PC-9 (cell line): Measurements from ENCODE around the gene UBE2Z. TPM values are rescaled to one million over a fixed set of nuclear protein-coding genes. Genes with fewer than 3 reads are reported as not detected.

Experiments used
- BruUV-seq: library from RNA; stranded (reverse); fragments of 400-500 nt; replicated peaks from 2 replicates; lab custom pipeline; 2021; lab: Mats Ljungman, UMichigan
- CTCF ChIA-PET: fragments of 300-600 bp; sonication (Branson Sonifier 250); formaldehyde crosslinking; loops from one replicate; lab custom pipeline; 2022; ENCODE audit warnings: antibody characterized with exemption; lab: Charles Lee
- POLR2A ChIA-PET: fragments of 300-600 bp; sonication (Branson Sonifier 250); formaldehyde crosslinking; loops from one replicate; lab custom pipeline; 2022; ENCODE audit warnings: antibody characterized with exemption; ENCODE audit not compliant: unreplicated experiment; lab: Charles Lee
- DNase-seq, 2 experiments: peaks; one replicate each; pipeline versions ENCODE4 v3.0.0 to v3.0.0-alpha.2; 2015 to 2022; ENCODE audit warnings: mixed read lengths in 1 of 2
- H2AFZ ChIP-seq: fragments of 200-600 bp; sonication (generic); 2 replicates; pipeline ENCODE4 v1.8.1; 2017; ENCODE audit warnings: antibody characterized with exemption
- H3F3A ChIP-seq: fragments of 200-600 bp; sonication (generic); 2 replicates; pipeline ENCODE4 v1.8.1; 2017; ENCODE audit warnings: antibody characterized with exemption, mild to moderate bottlenecking, low read depth; ENCODE audit not compliant: insufficient read depth
- H3K27ac ChIP-seq: fragments of 200-600 bp; sonication (generic); 2 replicates; pipeline ENCODE4 v1.6.1; 2016; ENCODE audit warnings: mixed run types
- H3K27me3 ChIP-seq: fragments of 200-600 bp; sonication (generic); 2 replicates; pipeline ENCODE4 v1.6.1; 2016; ENCODE audit warnings: low read depth, mixed run types; ENCODE audit not compliant: insufficient read depth
- H3K36me3 ChIP-seq: fragments of 200-600 bp; sonication (generic); 2 replicates; pipeline ENCODE4 v1.6.1; 2016; ENCODE audit warnings: low read depth, mixed run types
- H3K4me1 ChIP-seq: fragments of 200-600 bp; sonication (generic); replicated peaks from 2 replicates; pipeline ENCODE4 v1.6.1; 2016; ENCODE audit warnings: mixed run types; ENCODE audit not compliant: insufficient read depth
- H3K4me2 ChIP-seq: fragments of 200-600 bp; sonication (generic); 2 replicates; pipeline ENCODE4 v1.6.1; 2017; ENCODE audit warnings: mixed run types
- H3K4me3 ChIP-seq: fragments of 200-600 bp; sonication (generic); 2 replicates; pipeline ENCODE4 v1.6.1; 2016; ENCODE audit warnings: mixed run types
- H3K79me2 ChIP-seq: fragments of 200-600 bp; sonication (generic); 2 replicates; pipeline ENCODE4 v1.6.1; 2017; ENCODE audit warnings: low read depth, mixed run types
- H3K9me2 ChIP-seq: fragments of 200-600 bp; sonication (generic); 2 replicates; pipeline ENCODE4 v1.8.1; 2017; ENCODE audit warnings: mild to moderate bottlenecking; ENCODE audit not compliant: insufficient read depth
- H3K9me3 ChIP-seq: fragments of 200-600 bp; sonication (generic); 2 replicates; pipeline ENCODE4 v1.8.1; 2016; ENCODE audit warnings: low read depth; ENCODE audit not compliant: insufficient read depth
- H4K20me1 ChIP-seq: fragments of 200-600 bp; sonication (generic); 2 replicates; pipeline ENCODE4 v1.8.1; 2017; ENCODE audit not compliant: insufficient read depth
- CTCF ChIP-seq: fragments of 200-600 bp; sonication (generic); conservative IDR thresholded peaks from 2 replicates; pipeline ENCODE4 v1.6.1; 2017; ENCODE audit warnings: mixed run types, antibody characterized with exemption, mild to moderate bottlenecking, moderate library complexity
- EZH2 ChIP-seq: fragments of 200-600 bp; sonication (generic); IDR thresholded peaks from 2 replicates; pipeline ENCODE4 v1.8.0; 2017; ENCODE audit warnings: antibody characterized with exemption, low read depth
- intact Hi-C: fragments of 100-400 bp; cut with micrococcal nuclease; formaldehyde crosslinking; loops from one replicate; pipeline ENCODE4 v1.10.0; 2022; ENCODE audit not compliant: unreplicated experiment
- total RNA-seq: library from RNA; stranded (reverse); gene quantifications from 2 replicates; pipeline ENCODE4 v1.2.3, GENCODE V29; 2021

Gene UBE2Z
- total RNA-seq, 1 experiment from 2014 or later, result 99.4 TPM

GRCh38 chr17:48951572-48951971 is 43.4 kb downstream of the UBE2Z start:
- POLR2A ChIA-PET, result no interaction called here
- DNase-seq, result no peak

GRCh38 chr17:48952904-48953303 is 44.7 kb downstream of the UBE2Z start:
- no peak overlapping the region for H2AFZ ChIP-seq
- intact Hi-C loops, result loop anchor here (5.0 kb wide), 1 partner anchor 44 kb away; the partner anchor contains the start of gene IGF2BP1

More at GRCh38 chr17:48951572-48951971, 43.4 kb downstream of the UBE2Z start:
- intact Hi-C loops, result loop anchor here (5.0 kb wide), 1 partner anchor 46 kb away; the partner anchor contains the start of gene IGF2BP1
- no peak overlapping the region for H3K4me3 ChIP-seq
- H3K4me2 ChIP-seq, result no peak overlapping the region
- H3K36me3 ChIP-seq, result no peaks in the 10 kb centered on the region
- peaks cover 5% of the 10 kb centered on the region for H3K4me1 ChIP-seq
- no TSS peak for BruUV-seq
- no peaks in the 10 kb centered on the region for H3K9me3 ChIP-seq
- CTCF ChIA-PET, result no interaction called here
- no peak overlapping the region for H3K27ac ChIP-seq
- peaks cover 13% of the 10 kb centered on the region; the same call in 1 of the 2 replicates for H3F3A ChIP-seq
- no peaks in the 10 kb centered on the region for H3K79me2 ChIP-seq
- TF ChIP-seq CTCF, result no peak
- H4K20me1 ChIP-seq, result no peaks in the 10 kb centered on the region
- no peaks in the 10 kb centered on the region for H3K9me2 ChIP-seq
- no peaks in the 10 kb centered on the region for H3K27me3 ChIP-seq
- H2AFZ ChIP-seq, result no peak overlapping the region

GRCh38 chr17:48954300-48954755 is 46.1 kb downstream of the UBE2Z start:
- no peaks in the 10 kb centered on the region for H3K9me2 ChIP-seq
- H3F3A ChIP-seq, result peaks cover 13% of the 10 kb centered on the region; the same call in 1 of the 2 replicates
- no peak overlapping the region for H2AFZ ChIP-seq
- POLR2A ChIA-PET, result no interaction called here
- peaks cover 5% of the 10 kb centered on the region for H3K4me1 ChIP-seq
- peak; percentile 59 to 61 for DNase-seq
- no peaks in the 10 kb centered on the region for H3K9me3 ChIP-seq
- no TSS peak for BruUV-seq
- no peaks in the 10 kb centered on the region for H3K79me2 ChIP-seq
- H3K36me3 ChIP-seq, result no peaks in the 10 kb centered on the region
- intact Hi-C loops, result loop anchor here (1.0 to 5.0 kb wide), 2 partner anchors 43 to 78 kb away; partner anchors contain the start of gene IGF2BP1
- H4K20me1 ChIP-seq, result no peaks in the 10 kb centered on the region
- no peak overlapping the region for H3K4me2 ChIP-seq
- CTCF ChIA-PET, result interaction anchor here (0.7 to 0.8 kb wide), 2 partner anchors 46 to 78 kb away, joined by 3 read pairs; no protein-coding TSS in a partner anchor
- no peak overlapping the region for H3K27ac ChIP-seq
- H3K4me3 ChIP-seq, result no peak overlapping the region
- peak; percentile 84 for TF ChIP-seq CTCF
- no peak for TF ChIP-seq EZH2
- H3K27me3 ChIP-seq, result no peaks in the 10 kb centered on the region

More at GRCh38 chr17:48952904-48953303, 44.7 kb downstream of the UBE2Z start:
- Histone ChIP-seq H3K36me3 (no peaks in the 10 kb centered on the region), H3K4me2 (no peak overlapping the region), H3F3A (peaks cover 13% of the 10 kb centered on the region; the same call in 1 of the 2 replicates), H3K9me2 (no peaks in the 10 kb centered on the region), H3K27me3 (no peaks in the 10 kb centered on the region), H3K9me3 (no peaks in the 10 kb centered on the region), H3K4me3 (no peak overlapping the region), H3K79me2 (no peaks in the 10 kb centered on the region), H3K27ac (no peak overlapping the region), H4K20me1 (no peaks in the 10 kb centered on the region), H3K4me1 (peaks cover 5% of the 10 kb centered on the region)
- no TSS peak for BruUV-seq
- ChIA-PET POLR2A (no interaction called here), CTCF (interaction anchor here (0.8 kb wide), 1 partner anchor 76 kb away, joined by 3 read pairs; no protein-coding TSS in a partner anchor)
- DNase-seq, result no peak
- TF ChIP-seq EZH2, result no peak
- TF ChIP-seq CTCF, result no peak
